ENCODE data around the gene FBLN5.

- TF ChIP-seq CTCF (IDR thresholded peaks at IDR 0.05) = no peak
- no peak for TF ChIP-seq POLR2A (IDR thresholded peaks at IDR 0.05)
Measured at GRCh38 chr14:91918186-91918883, 29.2 kb downstream of the FBLN5 start.
